ENCODE measurements around the gene PPP1R2B. TPM values are rescaled to one million over a fixed set of nuclear protein-coding genes. Genes with fewer than 3 reads are reported as not detected.

The PPP1R2B gene
- total and polyA plus RNA-seq, 11 donors: not detected

GRCh38 chr5:156812959-156813358 lies 37.1 kb upstream of the PPP1R2B start:
- Histone ChIP-seq H3K4me1 (no peaks in the 10 kb centered on the region), H3K27me3 (no peaks in the 10 kb centered on the region), H3K27ac (no peak overlapping the region), H3K36me3 (no peaks in the 10 kb centered on the region), H3K4me3 (no peak overlapping the region), H3K9me3 (peaks cover 0 to 9% (median 0%) of the 10 kb centered on the region in 12 donors)
- WGBS, 4 donors: 86 to 94% (median 91%) methylated on average over 1 of the region's 1 CpG
- DNase-seq (no peak), ATAC-seq (no peak)
- intact Hi-C loops (cut with DNase I): loop anchor here in 2 of 10 donors (10.0 kb wide), 3 partner anchors 218 to 488 kb away; partner anchors contain the start of gene SGCD (in 1 of the 2)
- TF ChIP-seq CTCF (IDR thresholded peaks at IDR 0.05) (no peak), POLR2A (IDR thresholded peaks at IDR 0.05) (no peak)

- Histone ChIP-seq H3K36me3 (no peaks in the 10 kb centered on the region), H3K4me1 (no peaks in the 10 kb centered on the region), H3K4me3 (no peak overlapping the region), H3K27ac (no peak overlapping the region), H3K9me3 (peaks cover 0 to 6% (median 0%) of the 10 kb centered on the region in 12 donors), H3K27me3 (no peaks in the 10 kb centered on the region)
- DNase-seq (peak in 3 of 5 donors; percentile 11 to 61 (median 30)), ATAC-seq (peak in 3 of 4 donors; percentile 44 to 71 (median 51))
- intact Hi-C loops (cut with DNase I): loop anchor here in 5 of 10 donors (2.0 to 10.0 kb wide), 6 partner anchors 221 to 874 kb away; partner anchors contain the start of gene SGCD (in 1 of the 5)
- whole genome bisulfite sequencing, 4 donors: 72 to 81% (median 76%) methylated on average over 6 of the region's 6 CpGs
- TF ChIP-seq POLR2A (IDR thresholded peaks at IDR 0.05): no peak
- peak in 11 of 12 donors; percentile 13 to 61 (median 45) for TF ChIP-seq CTCF (IDR thresholded peaks at IDR 0.05)
Observed at GRCh38 chr5:156815988-156816599, 34.0 kb upstream of the PPP1R2B start.

- WGBS, 4 donors: 76 to 97% (median 89%) methylated on average over 3 of the region's 3 CpGs
- no peak for TF ChIP-seq CTCF (IDR thresholded peaks at IDR 0.05)
- no peak for TF ChIP-seq POLR2A (IDR thresholded peaks at IDR 0.05)
- Histone ChIP-seq H3K27me3 (no peaks in the 10 kb centered on the region), H3K4me1 (no peaks in the 10 kb centered on the region), H3K27ac (no peak overlapping the region), H3K9me3 (no peaks in the 10 kb centered on the region), H3K36me3 (no peaks in the 10 kb centered on the region), H3K4me3 (no peak overlapping the region)
- intact Hi-C loops (cut with DNase I): loop anchor here in 4 of 10 donors (5.0 to 10.0 kb wide), 5 partner anchors 225 to 877 kb away; partner anchors contain the start of gene SGCD (in 1 of the 4)
- ATAC-seq (no peak), DNase-seq (no peak)
Observed at GRCh38 chr5:156819537-156819936, 30.6 kb upstream of the PPP1R2B start.

- DNase-seq (no peak), ATAC-seq (no peak)
- intact Hi-C loops (cut with DNase I): loop anchor here (5.0 to 10.0 kb wide), 13 partner anchors 225 to 1875 kb away; partner anchors contain the start of genes MRPL22 (in 2 of the 10) and SGCD (in 1 of the 10)
- Histone ChIP-seq H3K4me3 (no peak overlapping the region), H3K27me3 (no peaks in the 10 kb centered on the region), H3K9me3 (no peaks in the 10 kb centered on the region), H3K4me1 (no peaks in the 10 kb centered on the region), H3K27ac (no peak overlapping the region), H3K36me3 (no peaks in the 10 kb centered on the region)
- 68 to 81% (median 73%) methylated on average over 7 of the region's 7 CpGs for WGBS, 4 donors
- TF ChIP-seq CTCF (IDR thresholded peaks at IDR 0.05): no peak
- no peak for TF ChIP-seq POLR2A (IDR thresholded peaks at IDR 0.05)
Observed at GRCh38 chr5:156819967-156820581, 30.0 kb upstream of the PPP1R2B start.
